Measurements from ENCODE around the gene GMDS. TPM values are rescaled to one million over a fixed set of nuclear protein-coding genes. Genes with fewer than 3 reads are reported as not detected.

GMDS gene
- total and polyA plus RNA-seq, 2 donors (not counting 1 experiment from before 2014, with no cell fraction given): 11.5 to 16.4 TPM

- DNase-seq (no peak), ATAC-seq (ENCODE audit: low read depth) (no peak)
- H3K27me3 Mint-ChIP-seq: no peaks in the 10 kb centered on the region
- peaks cover 0 to 5% (median 0%) of the 10 kb centered on the region in 4 experiments for H3K27me3 ChIP-seq (replicated peaks in 1 of 4; ENCODE audit: control extremely low read depth in 1 of 4, control insufficient read depth in 3 of 4, insufficient read depth in 4 of 4, low read length in 3 of 4)
- no CpG with 5 or more reads among the region's 4 CpGs for WGBS (ENCODE audit: insufficient coverage)
- H3K9ac ChIP-seq (ENCODE audit: low read length): no peak overlapping the region
- H2AFZ ChIP-seq (ENCODE audit: insufficient read depth, low read depth, low read length, poor library complexity, severe bottlenecking): no peak overlapping the region
- peaks cover 8% of the 10 kb centered on the region for H3K4me1 Mint-ChIP-seq
- no peaks in the 10 kb centered on the region for H4K20me1 ChIP-seq (ENCODE audit: control insufficient read depth, insufficient read depth, low read length, poor library complexity, severe bottlenecking)
- H3K27ac Mint-ChIP-seq: no peak overlapping the region
- intact Hi-C loops (cut with micrococcal nuclease): no loop called here
- H3K4me1 ChIP-seq (ENCODE audit: control insufficient read depth in 2 of 2, insufficient read depth in 2 of 2, low read length in 2 of 2): no peaks in the 10 kb centered on the region
- peaks cover 0 to 3% (median 0%) of the 10 kb centered on the region in 3 donors for H3K9me3 ChIP-seq (ENCODE audit: control extremely low read depth in 1 of 3, control insufficient read depth in 2 of 3, insufficient read depth in 1 of 3, low read length in 2 of 3)
- H3K79me2 ChIP-seq (ENCODE audit: control insufficient read depth, insufficient read depth, low read length): no peaks in the 10 kb centered on the region
- no peak overlapping the region for H3K4me2 ChIP-seq (replicated peaks; ENCODE audit: low read depth, low read length, poor library complexity, severe bottlenecking)
- POLR2A ChIA-PET: no interaction called here
- H3K4me3 Mint-ChIP-seq: no peak overlapping the region
- no peaks in the 10 kb centered on the region for H3K36me3 ChIP-seq (replicated peaks in 1 of 2; ENCODE audit: control extremely low read depth in 1 of 2, control insufficient read depth in 1 of 2, extremely low read depth in 1 of 2, insufficient read depth in 2 of 2, low read length in 1 of 2)
- H3K27ac ChIP-seq (ENCODE audit: low read length in 2 of 2): no peak overlapping the region
- H3K9me3 Mint-ChIP-seq (ENCODE audit: insufficient read depth): no peaks in the 10 kb centered on the region
- CTCF ChIA-PET: no interaction called here
- TF ChIP-seq EZH2 (IDR thresholded peaks at IDR 0.05; ENCODE audit: borderline replicate concordance, insufficient read depth, low read depth, low read length, poor library complexity, severe bottlenecking) (no peak), CTCF (IDR thresholded peaks at IDR 0.05) (no peak)
- no peak overlapping the region for H3K4me3 ChIP-seq (ENCODE audit: control extremely low read depth in 1 of 5, extremely low read depth in 1 of 5, insufficient read depth in 1 of 5, low read depth in 2 of 5, low read length in 4 of 5)
Observed at GRCh38 chr6:1654054-1654453, 591.4 kb downstream of the GMDS start.

GRCh38 chr6:1652842-1653241, 592.6 kb downstream of the GMDS start:
- no peak for ATAC-seq (ENCODE audit: low read depth)
- H4K20me1 ChIP-seq (ENCODE audit: control insufficient read depth, insufficient read depth, low read length, poor library complexity, severe bottlenecking): no peaks in the 10 kb centered on the region
- CTCF ChIA-PET: no interaction called here
- H3K27ac ChIP-seq (ENCODE audit: low read length in 2 of 2): no peak overlapping the region
- Mint-ChIP-seq H3K4me1 (peaks cover 6% of the 10 kb centered on the region), H3K4me3 (no peak overlapping the region), H3K27ac (no peak overlapping the region), H3K27me3 (no peaks in the 10 kb centered on the region), H3K9me3 (ENCODE audit: insufficient read depth) (no peaks in the 10 kb centered on the region)
- intact Hi-C loops (cut with micrococcal nuclease): no loop called here
- 100% methylated on average over 3 of the region's 10 CpGs for WGBS (ENCODE audit: insufficient coverage)
- POLR2A ChIA-PET: no interaction called here
- DNase-seq: no peak
- no peak overlapping the region for H3K9ac ChIP-seq (ENCODE audit: low read length)
- no peak overlapping the region for H3K4me3 ChIP-seq (ENCODE audit: control extremely low read depth in 1 of 5, extremely low read depth in 1 of 5, insufficient read depth in 1 of 5, low read depth in 2 of 5, low read length in 4 of 5)
- H3K27me3 ChIP-seq (replicated peaks in 1 of 4; ENCODE audit: control extremely low read depth in 1 of 4, control insufficient read depth in 3 of 4, insufficient read depth in 4 of 4, low read length in 3 of 4): peaks cover 0 to 5% (median 0%) of the 10 kb centered on the region in 4 experiments
- peaks cover 0 to 3% (median 0%) of the 10 kb centered on the region in 3 donors for H3K9me3 ChIP-seq (ENCODE audit: control extremely low read depth in 1 of 3, control insufficient read depth in 2 of 3, insufficient read depth in 1 of 3, low read length in 2 of 3)
- TF ChIP-seq EZH2 (IDR thresholded peaks at IDR 0.05; ENCODE audit: borderline replicate concordance, insufficient read depth, low read depth, low read length, poor library complexity, severe bottlenecking): no peak
- TF ChIP-seq CTCF (IDR thresholded peaks at IDR 0.05): no peak
- H3K4me1 ChIP-seq (ENCODE audit: control insufficient read depth in 2 of 2, insufficient read depth in 2 of 2, low read length in 2 of 2): no peaks in the 10 kb centered on the region
- H2AFZ ChIP-seq (ENCODE audit: insufficient read depth, low read depth, low read length, poor library complexity, severe bottlenecking): no peak overlapping the region
- no peak overlapping the region for H3K4me2 ChIP-seq (replicated peaks; ENCODE audit: low read depth, low read length, poor library complexity, severe bottlenecking)
- H3K79me2 ChIP-seq (ENCODE audit: control insufficient read depth, insufficient read depth, low read length): no peaks in the 10 kb centered on the region
- no peaks in the 10 kb centered on the region for H3K36me3 ChIP-seq (replicated peaks in 1 of 2; ENCODE audit: control extremely low read depth in 1 of 2, control insufficient read depth in 1 of 2, extremely low read depth in 1 of 2, insufficient read depth in 2 of 2, low read length in 1 of 2)
